CD4-positive, alpha-beta T cell treated with Interleukin-12 subunit alpha and Interleukin-12 subunit beta, for 1 hour (primary cell): Measurements from ENCODE around the gene RPIA.
"Not testable (repeated sequence)": the region's sequence is repeated elsewhere in the genome, so short reads cannot be mapped to it uniquely, and the experiment has no call there.

Source experiments
- DNase-seq: peaks from one replicate; pipeline ENCODE4 v3.0.0-alpha.2; 2020

The RPIA gene

GRCh38 chr2:88736437-88736836 lies 45.0 kb downstream of the RPIA start:
- DNase-seq = no peak

DNA sequence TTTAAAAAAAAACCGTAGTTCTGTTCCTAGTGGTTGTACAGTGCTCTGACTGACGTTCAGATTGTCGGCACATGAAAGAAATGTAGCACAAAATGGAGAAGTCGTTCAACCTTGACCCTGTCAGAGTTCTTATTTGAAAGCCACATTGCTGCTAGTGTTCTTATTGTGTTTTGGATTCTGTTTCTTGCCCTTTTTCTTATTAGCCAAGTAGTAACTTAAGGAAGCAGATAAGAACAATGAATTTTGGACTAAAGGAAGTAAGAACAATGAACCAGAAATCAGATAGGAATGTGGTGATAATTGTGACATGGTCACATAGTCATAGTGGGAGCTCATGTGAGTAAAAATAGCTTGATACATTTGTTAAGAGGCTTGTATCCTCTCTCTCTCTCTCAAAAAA lies 45.9 kb downstream of the RPIA start:
- DNase-seq = no peak

DNA sequence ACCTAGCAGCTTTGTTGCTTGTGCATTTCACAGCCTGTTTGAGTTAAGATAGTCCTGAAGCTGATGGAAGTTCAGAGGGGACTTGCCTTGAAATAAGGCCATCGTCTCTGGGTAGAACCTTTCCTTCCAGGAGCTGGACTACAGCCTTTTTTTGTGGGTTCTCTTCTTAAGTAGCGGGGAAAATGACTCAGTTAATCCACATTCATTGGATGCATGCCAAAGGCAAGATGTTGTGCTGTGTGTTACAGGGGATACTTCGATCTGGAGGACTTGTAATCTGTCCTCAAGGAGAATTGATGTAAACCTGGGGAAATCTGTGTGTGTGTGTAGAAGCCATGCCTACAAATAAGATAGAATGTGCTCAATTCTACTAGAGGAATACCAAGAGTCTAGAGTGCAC lies 46.8 kb downstream of the RPIA start:
- no peak for DNase-seq

- peak; percentile 70 for DNase-seq
Measured at GRCh38 chr2:88739985-88740600, 48.6 kb downstream of the RPIA start.

- no peak for DNase-seq
Measured at GRCh38 chr2:88746929-88747490, 55.5 kb downstream of the RPIA start.

GRCh38 chr2:88747990-88748389 lies 56.5 kb downstream of the RPIA start:
- no peak for DNase-seq

DNA sequence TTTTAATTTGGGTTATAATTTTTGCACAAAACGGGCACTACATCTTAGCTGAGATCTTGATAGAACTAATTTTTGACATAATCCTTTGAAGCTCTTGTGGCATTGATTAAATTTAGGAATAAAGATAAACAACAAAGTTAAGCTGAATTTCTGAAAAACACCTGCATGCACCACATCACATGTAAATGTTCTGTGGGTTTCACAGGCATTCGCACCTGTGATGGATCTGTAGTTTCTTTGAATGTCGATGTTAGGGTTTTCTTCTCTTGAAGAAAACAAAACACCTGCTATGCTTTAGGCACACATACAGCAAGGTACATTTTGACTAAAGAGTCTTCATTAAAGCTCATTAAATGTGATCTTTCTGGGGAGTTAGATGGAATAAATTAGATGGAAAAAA lies 60.3 kb downstream of the RPIA start:
- DNase-seq = peak; percentile 14

DNA sequence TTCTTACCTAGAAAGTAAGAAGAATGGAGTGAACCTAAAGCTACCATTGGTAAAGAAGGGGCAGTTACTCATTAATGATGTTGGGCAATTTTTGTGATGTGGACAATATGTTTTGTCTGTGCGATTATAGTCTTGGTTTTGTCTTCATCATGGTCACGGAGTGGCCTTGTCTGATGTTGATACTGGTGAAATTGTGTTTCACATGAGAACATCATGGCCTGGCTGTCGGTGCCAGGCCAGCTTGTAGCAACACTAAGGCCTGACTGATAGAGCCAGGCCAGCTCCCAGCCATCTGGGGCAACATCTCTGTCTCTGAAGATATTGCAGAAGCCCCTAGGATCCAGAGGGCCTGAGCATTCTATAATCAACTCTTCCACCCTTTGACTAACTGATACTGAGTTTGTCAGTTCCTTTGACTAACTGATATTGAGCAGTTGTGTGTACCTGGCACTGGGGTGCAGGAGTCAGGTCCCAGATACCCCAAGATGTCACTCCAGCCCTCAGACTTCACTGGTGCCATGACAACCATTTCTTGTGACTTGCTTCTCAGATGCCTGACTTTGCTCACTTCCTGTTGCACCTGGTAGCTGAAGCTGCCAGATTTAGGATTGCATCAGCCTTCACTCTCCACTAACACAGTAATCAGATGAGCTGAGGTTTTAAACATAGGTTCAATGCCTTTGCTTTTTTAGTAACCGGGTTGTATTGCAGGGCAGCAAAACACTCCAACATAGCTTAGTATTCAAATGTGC lies 62.5 kb downstream of the RPIA start:
- peak; percentile 42 for DNase-seq

DNA sequence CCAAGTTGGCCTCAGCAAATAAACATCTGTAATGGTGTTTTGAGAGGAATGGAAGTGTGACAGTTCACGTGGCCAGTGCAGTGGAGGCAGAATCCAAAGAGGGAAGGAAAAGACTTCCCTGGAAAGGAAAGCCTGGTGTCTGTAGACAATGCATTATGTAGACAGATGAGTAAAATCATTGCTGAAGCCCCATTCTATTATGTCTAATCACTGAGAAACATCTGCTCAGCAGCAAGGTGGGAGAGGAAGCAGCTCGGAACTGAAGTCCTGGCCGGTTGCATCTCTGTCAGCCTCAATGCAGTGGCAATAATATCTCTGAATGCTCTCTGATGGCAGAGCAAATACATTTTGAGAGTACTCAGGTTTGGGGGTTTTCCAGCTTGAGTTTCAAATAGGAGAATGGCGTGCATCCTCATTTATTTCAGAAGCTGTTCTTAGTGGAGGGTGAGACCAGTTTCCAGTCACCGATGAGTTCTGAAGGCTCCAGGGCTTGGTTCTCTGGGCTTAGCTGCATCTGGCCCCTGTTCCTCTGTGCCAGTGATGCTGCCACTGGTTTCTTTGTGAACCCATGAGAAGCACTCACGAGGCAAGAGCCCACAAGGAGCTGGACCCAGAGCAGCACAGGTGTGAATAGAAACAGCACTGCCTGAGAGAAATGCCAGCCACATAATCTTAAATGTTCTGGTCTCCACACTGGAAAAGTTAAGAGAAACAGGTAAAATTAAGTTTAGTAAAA lies 63.3 kb downstream of the RPIA start:
- DNase-seq = no peak

- DNase-seq = no peak
Measured at GRCh38 chr2:88755836-88756235, 64.4 kb downstream of the RPIA start.

DNA sequence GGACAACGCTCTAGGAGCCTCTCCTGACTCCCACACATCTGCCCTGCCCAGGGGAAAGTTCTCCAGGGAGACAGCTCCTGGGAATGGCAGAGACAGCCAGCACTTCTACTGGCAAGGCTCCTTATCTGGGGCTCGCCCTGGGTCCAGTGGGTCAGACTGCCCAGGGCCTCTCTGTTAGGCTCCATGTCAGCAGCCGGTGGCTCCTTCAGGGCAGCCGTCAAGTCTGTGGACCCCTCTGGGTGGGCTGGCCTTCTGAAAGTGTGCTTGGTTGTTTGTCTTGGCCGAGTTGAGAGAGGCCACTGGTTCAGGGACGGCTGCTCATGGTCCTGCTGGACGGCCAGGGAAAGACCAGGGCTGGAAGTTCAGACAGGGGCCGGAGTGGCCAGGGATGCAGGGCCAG lies 65.6 kb downstream of the RPIA start:
- no peak for DNase-seq

DNA sequence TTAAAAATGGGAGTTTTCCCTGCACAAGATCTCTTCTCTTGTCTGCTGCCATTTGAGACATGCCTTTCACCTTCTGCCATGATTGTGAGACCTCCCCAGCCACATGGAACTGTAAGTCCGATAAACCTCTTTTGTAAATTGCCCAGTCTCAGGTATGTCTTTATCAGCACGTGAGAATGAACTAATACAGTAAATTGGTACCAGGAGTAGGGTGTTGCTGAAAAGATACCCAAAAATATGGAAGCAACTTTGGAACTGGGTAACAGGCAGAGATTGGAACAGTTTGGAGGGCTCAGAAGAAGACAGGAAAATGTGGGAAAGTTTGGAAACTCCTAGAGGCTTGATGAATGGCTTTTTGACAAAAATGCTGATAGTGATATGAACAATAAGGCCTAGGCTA lies 67.2 kb downstream of the RPIA start:
- not testable (repeated sequence) for DNase-seq

- no peak for DNase-seq
Measured at GRCh38 chr2:88760819-88761598, 69.5 kb downstream of the RPIA start.

GRCh38 chr2:88764141-88764849 lies 72.8 kb downstream of the RPIA start:
- DNase-seq = no peak

DNA sequence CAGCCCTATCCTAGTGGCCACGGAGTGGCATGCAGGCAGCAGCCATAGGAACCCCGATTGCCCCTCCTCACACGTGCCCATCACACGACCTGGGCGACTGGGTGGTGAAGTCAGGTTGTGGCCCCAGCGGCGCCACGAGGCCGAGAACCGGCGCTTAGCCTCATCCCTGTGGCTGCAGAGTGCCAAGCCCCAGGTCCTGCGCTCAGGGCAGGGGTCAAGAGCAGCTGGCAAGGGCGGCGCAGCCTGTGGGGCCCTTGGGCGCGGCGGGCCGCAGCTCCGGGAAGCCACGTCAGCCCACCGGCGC lies 73.3 kb downstream of the RPIA start:
- DNase-seq = no peak

DNA sequence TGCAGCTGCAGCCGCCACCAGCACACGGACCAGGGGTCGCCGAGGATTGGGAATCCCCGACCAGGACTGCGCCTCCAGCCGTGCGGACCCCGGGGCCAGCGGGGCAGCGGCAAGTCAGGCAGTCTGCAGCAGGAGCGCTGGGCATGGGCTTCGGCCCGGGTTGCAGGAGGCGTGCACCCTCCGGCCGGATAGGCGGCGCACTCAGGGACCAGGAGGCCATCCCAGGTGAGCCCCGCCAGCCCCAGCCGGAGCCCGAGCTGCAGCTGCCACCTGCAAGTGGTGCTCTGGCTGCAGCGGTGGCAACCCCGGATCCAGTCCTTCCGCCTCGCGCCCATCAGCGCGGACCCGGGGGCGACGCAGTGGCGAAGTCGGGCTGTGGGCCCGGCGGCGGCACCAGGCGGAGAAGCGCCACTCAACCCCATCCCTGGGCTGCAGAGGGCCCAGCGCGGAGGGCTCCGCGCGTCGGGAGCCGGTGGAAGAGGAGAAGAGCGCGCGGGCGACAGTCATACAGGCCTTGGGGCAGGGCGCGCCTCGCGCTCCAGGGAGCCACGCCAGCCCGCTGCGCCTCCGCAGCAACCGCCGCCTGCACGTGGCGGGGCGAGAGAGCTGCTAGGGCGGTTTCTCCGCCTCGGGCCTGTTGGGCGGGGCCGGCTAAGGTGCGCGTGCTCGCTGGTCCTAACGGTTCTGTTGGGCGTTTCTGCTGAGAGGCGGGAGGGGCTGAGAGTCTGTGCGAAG lies 73.8 kb downstream of the RPIA start:
- peak; percentile 32 for DNase-seq

DNA sequence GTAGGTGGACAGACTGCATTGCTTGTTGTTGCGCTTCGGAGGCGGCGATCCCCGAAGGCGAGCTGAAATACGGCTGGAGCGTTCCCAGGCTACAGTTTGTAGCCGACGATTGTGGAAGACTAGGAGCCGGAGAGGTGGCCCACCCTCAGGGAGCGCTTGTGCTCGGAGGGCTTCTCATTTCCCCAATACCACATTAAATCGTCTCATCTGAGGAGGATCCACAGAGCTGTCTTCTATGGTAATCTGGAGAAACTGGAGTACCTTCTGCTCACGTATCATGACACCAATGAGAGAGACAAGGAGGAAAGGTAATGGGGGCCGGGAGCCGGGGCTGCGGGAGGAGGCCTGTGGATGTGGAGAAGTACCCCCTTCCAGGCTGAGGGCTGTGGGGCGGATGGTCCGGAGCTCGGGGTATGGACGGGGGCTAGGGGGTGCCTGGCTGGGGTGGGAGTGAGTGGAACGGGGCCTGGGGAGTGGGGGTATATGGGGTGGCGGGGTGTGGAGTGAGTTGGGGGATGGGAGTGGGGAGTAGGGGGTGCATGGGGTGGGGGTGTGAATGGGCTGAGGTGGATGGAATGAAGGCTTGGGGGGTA lies 74.5 kb downstream of the RPIA start:
- DNase-seq = not testable (repeated sequence)

- no peak for DNase-seq
Measured at GRCh38 chr2:88770016-88770415, 78.5 kb downstream of the RPIA start.

- DNase-seq = not testable (repeated sequence)
Measured at GRCh38 chr2:88773233-88774028, 82.0 kb downstream of the RPIA start.

- DNase-seq = not testable (repeated sequence)
Measured at GRCh38 chr2:88789213-88789612, 97.7 kb downstream of the RPIA start.
